Measurements from ENCODE around the gene GLRX5.

GLRX5 gene

DNA sequence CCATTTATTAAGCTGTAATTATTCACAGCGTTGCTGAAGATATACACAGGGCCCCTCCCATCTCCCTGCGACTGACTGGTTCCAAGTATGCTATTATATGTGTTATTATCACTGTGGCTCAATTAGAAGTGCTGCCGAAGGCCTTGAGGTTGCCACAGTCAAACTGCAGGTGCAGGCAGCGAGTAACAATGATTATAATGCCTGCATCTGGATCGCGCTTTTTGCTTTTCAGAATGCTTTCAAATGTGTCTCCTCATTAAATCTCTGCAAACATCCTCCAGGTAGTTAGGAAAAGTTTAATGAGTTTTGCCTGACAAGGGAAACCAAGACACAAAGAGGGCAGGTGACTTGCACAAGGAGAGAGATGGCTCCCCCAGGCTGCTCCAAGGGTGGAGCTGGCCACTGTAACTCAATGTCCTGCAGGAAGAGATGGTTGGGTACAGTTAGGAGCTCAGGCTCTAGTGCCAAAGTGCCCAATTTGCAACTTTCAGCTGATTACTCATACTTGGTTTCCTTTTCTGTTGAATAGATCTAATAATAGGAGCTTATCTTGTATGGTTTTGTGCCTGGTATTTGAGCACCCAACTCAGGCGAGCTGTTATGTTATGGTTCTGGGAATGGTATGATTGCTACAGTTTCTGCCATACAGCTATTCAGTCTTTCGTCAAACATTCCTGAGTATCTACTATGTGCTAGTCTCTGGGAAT lies 16.7 kb upstream of the GLRX5 start:
- DNase-seq, result no peak

DNA sequence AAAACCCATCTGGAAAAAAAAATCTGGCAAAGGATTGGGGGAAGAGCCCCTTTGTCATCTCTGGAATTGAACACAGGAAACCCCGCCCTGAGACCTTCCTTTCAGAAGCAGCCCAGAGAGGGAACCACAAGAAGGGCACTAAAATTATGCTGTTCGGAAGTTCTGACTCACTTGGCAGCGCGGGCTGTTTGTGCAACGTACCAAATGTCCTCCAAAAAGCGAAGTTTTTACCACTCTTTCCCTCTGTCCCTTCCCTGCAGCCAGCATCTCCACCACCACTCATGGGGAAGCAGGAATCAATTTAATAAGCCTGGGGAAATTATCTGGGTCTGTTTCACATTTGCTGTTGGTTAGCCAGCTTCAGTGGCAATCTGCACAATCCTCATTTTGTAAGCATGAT lies 15.2 kb upstream of the GLRX5 start:
- DNase-seq, result peak; percentile 20 to 56 (median 36)

DNA sequence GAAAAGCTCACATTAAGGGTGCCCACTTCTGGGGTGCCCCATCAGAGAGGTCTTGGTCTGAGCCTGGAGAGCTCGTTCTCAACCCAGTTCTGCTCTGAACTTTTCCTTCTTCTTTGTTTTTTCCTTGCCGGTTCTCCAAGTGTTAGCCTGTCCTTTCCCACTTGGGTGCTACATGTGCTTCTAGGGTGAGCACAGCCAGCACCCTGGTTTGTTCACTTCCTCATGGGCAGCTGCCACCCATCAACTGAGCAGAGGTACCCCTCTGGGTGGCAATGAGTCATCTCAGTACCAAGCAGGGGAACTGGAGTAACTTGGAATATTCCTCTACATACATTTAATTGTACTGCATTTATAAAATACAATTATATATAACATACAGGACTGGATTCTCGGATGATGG lies 14.5 kb upstream of the GLRX5 start:
- DNase-seq, result no peak

DNA sequence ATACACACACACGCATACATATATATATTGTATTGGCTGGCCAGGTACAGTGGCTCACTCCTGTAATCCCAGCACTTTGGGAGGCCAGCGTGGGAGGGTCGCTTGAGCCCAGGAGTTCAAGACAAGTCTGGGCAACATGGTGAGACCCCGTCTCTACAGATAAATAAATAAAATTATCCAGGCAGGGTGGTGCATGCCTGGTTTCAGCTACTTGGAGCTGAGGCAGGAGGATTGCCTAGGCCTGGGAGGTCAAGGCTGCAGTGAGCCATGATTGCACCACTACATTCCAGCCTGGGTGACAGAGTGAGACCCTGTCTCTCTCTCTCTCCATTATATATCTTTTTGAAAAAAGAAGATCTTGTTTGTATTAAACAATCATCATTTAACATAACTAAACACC lies 13.8 kb upstream of the GLRX5 start:
- DNase-seq, result no peak

DNA sequence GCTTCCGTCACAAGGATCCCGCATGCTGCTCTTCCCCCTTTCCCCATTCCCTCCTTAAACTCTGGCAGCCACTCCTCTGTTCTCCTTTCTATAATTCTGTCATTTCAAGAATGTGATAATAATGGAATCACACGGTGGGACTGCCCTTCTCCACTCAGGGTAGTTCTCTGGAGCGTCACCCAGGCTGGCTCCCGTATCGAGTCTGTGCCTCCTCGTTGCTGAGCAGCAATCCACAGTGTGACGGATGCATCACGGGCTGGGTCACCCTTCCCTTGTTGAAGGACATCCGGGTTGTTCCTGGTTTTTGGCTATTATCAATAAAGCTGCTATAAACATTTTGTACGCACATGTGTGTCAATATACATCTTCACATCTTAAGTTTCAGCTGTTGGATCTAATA lies 12.7 kb upstream of the GLRX5 start:
- DNase-seq, result no peak

DNA sequence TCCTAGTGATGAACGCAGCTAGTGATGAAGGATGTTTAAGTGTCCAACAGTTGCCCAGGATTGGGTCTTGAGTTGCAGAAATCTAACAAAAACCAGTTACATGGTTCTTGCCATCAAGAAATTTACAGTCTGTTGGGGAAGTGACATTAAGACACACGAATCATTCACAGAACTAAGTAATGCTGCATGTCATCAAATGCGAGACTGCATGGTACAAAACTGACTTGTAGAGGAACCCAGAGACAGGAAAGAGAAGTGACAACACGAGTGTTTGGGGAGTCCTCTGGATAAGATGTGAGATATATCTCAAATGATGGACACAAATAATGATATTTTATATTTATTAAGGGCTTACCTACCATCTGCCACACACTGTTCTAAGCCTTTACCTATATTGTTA lies 12.3 kb upstream of the GLRX5 start:
- no peak for DNase-seq

DNA sequence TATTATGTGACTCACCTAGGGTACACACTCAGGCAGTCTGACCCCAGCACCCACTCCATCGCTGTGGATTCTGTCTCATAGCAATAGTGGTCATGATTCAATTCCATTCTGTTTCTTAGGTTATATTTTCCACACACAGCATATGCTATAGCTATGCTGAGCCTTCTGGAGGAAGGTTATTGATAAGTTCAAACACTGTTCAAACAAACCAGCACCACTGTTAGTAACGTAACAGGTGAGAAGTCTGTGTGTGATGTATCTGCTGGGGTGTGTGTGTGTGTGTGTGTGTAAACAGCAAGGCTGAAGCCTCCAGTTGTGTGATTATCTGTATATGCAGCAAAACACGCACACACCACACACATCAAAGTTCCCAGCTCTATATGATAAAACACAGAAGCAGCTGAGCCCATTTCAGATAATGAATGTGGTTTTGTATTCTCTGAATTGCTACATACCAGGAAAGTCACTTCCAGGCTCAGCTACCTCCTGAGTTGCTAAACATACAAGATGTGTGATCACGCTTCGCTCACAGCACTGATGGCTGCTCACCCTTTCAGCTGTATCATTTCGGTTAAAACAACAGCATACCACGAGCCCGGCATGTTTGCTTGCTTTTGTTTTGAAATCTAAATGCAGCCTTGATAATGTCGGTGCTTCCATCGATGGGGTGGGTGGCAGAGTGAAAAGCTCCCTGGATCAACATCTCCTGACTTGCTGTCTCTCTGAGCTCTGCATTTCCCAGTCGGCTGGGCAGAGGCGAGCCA lies 11.6 kb upstream of the GLRX5 start:
- peak in 3 of 6 experiments; percentile 25 to 43 (median 43) for DNase-seq

DNA sequence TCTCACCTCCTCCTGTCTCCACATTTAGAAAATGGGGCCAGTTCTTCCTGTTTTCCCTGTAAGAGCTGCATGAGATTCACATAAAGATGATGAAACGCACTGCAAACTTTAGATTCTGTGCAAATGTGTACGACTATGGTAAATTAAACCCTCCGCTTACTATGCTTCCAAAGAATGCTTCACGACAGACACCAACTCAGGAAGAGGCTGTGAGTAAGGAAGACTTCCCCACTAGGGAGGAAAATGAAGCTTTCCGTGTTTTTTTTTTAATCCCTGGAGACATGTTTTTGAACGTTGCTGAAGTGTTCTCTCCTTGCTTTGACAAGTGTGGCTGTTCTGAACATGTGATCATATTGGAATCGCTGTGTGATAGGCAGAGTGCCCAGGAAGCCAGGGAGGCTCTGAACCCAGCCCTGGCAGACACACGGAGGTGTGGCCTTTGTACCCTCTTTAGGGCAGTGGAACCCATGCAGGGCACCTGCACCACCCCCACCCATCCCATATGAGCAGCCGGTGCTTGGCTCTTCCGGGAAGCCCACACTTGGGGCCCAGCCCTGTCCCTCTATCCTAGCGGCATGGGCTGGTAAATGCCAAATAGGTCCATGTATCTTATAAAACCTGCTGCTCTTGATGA lies 10.9 kb upstream of the GLRX5 start:
- DNase-seq, result peak in 2 of 6 experiments; percentile 20 to 39

DNA sequence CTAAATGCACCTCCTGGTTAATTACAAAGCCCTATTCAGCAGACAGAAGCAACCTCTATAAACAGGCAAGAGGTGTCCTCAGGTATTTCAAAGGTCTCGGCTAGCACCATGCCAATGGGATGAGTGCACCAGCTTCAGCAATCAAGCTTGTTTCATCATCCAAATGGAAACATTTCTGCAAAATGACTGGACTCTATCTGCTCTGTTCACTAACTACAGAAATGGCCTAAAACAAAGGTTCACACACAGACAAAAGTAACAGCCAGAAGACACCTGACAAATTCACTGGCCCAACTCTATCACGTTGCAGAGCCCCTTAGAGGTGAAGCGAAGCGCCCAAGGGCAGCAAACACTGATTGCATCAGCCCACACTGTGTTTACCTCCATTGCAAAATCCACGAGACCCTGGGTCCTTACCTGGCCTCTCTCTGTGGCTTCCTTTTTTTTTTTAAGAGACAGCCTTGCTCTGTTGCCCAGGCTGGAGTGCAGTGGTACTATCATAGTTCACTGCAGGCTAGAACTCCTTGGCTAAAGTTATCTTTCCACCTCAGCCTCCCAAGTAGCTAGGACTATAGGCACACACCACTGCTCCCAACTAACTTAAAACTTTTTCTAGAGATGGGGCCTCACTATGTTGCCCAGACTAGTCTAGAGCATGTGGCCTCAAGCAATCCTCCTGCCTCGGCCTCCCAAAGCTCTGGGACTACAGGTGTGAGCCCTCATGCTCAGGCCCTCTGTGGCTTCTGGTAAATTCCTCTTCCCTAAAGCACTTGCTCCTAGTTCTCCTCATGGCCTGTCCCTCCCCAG lies 9.9 kb upstream of the GLRX5 start:
- no peak for DNase-seq

DNA sequence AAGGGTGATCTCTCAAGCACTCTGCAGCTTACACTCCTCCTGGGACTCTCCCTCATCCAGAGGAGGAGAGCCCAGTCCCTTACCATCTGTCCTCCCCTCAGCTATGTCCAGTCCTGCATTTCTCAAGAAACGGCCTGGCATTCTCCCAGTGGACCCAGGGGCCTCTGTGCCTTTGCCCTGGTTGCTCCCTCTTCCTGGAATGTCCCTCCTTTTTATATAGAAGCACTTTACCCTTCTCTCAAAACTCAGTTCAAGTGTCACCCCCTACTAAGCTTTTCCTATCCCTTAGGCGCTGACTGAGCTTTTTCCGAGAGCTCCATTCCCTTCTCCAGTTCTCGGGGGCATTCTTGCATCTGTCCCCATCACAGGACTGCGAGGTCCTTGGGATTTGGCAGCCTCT lies 8.9 kb upstream of the GLRX5 start:
- no peak for DNase-seq

DNA sequence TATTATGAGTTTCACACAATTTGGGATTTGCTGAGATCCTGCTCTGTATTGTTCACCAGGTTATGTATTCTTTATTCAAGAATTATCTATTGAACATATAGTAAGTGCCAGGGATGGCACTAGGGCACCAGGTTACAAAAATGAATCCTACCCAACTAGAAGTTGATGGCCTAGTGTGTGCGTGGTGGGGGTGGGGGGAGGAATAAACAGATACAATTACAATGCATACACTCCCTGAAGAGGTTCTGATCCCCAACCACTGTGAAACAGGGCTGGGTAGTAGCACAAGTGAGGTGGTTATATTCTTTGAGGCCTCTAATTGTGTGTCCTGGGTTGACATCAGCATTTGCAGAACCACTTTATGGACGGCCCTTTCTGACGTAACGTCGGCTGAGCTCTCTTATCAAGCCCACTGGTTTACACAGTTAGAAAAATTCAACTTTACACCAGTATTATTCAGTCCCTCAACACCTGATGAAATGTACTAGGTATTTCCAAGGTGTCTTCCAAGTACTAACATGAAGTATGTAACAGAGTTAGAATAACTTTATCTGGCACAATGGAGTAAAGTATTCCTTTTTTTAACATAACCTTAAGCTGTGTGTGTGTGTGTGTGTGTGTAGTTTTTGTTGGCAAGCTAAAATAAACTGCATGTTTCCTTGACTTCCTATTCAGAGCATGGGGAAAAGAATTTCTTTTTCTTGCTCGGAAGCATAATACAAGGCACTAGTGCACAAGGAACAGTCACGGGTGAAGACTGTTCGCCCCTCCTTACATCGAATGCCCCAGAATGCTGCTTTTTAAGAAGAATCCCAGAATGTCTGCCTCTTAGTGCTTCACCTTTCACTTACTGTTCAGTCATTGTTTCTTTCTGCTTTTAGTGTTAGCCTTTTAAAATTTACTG lies 8.1 kb upstream of the GLRX5 start:
- DNase-seq, result no peak

DNA sequence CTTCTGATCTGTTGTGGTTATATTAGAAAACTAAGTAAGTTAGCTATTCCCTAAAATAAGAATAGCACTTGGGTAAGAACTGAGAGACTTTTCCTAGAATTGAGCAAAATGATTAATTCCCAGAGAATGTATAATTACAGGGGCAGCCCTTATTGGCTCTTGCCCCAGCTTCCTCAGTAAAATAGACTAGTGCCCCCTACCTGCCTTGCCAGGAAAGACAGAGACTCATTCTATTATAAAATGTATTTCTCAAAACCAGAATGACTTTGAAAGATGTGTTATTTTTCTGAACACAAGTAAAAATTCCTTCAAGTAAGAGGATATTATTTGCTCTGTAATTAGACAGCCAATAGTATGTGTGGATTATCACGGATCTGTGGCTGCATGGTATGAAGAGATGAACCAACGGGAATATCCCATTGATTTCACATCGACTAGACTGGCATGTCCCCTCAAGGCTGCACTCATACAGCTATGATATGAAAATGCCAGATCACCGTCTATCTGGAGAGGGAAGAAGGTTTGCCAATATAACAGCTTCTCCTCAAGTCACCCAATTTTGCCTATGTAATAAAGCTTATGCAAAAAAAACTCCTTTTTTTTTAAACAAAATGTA lies 7.4 kb upstream of the GLRX5 start:
- DNase-seq, result peak in 5 of 6 experiments; percentile 15 to 66 (median 29)

DNA sequence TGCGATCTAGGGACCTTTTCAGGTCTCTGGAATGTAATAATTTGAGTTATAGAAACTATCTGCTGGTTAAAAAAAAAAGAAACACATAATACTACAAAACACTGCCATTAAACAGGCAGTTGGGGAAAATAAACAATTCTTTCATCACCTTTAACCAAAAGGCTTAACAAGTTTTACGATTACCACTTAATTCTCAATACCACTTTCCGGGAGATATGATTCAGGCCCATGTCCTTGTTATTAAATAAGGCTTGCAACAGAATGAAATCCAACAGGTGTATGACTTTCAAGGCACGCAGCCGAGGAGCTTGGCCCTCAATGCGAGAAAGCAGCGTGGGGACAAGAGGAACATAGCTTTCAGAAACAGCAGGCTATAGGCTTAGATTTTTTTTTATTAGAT lies 5.6 kb upstream of the GLRX5 start:
- DNase-seq, result no peak

DNA sequence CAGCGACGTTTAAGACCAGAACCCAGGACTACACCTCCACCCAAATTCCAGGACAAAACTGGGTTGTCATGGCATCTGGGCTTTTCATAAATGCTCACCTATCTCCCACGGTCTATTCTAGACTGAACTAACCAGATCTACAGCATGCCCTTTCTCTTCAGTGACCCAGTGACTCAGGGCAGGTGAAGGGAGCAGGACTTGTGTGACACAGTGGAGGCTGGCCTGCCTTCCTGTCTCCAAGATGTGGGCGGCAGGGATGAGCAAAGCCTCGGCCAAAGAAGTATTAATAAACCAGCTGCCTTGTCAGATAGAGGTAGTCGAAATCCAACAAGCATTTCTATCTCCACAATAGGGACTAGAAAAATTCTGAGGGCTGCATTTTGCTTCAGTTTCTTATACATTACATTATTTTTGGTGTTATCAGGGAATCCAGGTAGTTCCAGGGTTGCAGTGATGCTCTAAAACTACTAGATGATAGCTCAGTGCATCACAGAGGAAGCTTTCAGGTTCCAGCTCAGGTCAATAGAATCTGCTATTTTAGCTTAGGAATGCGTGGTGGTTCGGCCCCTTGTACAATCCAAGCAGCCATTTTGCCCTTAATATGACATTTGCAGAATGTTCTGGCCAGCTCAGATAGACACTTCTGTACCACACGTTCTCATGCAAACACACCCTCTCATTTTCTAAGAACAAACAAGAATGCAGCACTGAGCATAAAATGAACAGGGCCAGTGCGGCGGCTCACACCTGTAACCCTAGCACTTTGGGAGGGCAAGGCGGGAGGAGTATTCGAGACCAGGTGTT lies 4.2 kb upstream of the GLRX5 start:
- no peak for DNase-seq

DNA sequence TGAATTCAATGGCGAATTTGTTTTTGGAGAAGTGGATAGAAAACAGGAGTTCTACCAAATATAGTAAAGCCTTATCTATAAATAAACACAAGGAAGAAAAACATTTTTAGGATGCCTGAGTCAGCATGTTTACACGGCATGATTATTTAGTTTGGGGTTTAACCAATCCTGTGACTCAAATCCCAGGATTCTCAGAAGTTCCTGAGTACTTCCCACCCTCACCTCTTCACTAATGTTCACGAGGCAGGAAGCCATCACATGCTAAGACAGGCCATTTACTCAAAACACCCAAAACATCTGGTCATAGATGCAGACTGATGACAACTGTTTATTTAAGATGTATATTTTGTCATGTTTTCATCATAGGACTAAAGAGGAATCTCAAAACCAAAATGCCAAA lies 3.4 kb upstream of the GLRX5 start:
- DNase-seq, result no peak

DNA sequence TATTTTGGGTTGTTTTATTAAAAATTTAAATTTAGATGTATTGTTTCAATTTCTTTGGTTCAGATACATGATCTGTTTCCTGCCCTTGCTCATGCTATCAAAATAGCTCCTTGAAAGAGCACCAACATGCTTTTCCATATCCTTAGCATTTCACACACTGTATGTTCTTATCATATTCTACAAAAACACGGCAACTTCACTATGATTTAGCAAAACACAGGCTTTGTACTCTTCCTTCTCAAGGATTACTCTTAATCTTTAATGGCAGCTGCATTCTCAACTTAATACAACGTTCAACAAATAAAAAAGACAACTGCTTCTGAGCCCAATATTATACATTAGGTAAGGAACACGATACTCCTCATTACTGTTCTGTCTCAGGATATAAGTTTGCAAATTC lies 2.9 kb upstream of the GLRX5 start:
- no peak for DNase-seq

DNA sequence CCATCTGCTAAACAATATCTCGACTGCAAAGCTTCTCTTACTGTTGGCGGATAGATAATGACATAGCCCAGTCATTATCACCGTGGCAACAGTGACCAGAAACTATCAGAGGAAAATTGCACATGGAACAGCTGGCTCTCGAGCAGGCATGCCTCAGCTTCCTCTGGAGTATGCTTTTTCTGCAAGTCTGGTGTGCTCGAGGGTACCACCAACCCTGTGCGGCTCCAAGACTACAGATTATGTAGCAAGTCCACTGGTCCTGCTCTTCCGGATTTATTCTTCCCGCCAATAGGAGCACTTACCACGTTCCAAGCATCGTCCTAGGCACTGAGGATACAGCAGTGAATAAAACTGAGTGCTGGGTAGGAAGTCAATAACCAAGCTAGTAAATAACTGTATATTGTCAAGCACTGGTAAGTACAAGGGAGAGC lies 1.4 kb upstream of the GLRX5 start:
- no peak for DNase-seq

DNA sequence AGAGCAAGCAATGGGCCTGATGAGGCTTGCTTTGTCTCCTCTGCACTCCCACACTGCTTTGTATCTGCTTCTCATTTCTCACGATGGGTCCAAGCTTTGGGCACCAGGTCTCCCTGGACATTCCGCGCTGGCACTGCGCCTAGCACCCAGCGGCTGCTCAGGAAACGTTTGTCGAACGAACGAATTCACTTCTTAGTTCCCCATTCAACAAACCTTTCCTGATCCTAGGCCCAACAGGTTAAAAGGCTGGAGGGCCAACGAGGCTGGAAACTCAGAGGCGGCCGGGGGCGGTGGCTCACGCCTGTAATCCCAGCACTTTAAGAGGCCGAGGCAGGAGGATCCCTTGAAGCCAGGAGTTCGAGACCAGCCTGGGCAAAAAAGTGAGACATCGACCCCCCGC lies 1.0 kb upstream of the GLRX5 start:
- no peak for DNase-seq

DNA sequence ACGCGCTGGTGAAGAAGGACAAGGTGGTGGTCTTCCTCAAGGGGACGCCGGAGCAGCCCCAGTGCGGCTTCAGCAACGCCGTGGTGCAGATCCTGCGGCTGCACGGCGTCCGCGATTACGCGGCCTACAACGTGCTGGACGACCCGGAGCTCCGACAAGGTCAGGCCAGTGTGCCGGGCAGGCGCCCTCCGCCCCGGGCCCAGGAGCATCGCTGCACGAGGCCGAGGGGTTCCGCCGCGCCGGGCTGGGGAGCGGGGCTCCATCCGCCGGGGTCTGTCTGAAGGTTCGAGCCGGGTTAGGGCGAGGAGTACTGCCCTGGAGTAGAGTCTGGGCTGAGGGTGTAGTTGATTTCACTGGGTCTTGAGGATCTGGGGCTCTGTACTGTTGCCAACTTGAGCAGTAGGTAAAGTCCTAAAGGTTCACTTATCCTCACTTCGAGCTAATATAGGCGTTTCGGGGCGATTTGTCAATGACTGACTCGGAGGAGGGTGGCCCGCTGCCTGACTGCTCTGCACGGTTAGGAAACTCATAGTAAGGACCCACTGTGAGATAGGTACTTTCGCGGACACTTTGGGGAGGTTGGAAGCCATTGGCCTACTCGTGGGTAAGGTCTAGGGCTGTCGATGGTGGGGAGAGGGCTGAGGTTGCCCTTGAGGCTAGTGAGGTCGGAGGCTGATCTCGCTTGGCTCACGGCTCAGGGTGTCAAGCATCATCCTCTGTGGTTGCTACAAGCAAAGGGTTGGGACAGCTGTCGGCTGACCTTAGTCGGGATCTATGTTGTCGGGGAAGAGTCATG lies 574 bp downstream of the GLRX5 start:
- peak in 1 of 6 experiments; percentile 10 for DNase-seq

DNA sequence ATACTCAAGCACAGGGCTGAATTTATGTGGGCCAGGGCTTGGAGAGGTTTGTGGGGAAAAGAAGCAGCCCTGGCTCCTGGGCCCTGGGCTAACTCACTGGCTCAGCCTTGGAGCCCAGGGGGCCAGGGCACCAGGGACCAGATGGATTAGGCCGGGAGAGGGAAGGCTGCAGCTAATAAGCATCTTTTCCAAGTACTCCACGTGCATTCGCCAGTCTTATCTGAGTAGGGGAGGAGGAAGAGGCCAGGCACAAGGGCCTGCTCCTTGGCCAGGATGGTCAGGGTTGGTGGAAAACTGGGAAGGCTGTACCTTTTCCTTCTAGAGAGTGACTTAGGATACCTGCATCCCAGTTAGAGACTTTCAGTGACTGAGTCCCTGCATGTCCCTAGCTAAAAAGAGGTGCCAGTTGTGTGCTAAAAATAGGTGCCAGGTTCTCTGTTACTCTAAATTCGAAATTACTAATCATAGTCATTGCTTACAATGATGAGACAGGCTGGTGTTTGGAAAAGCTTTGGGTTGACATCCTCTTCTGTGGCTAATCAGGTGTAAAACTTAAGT lies 1.3 kb downstream of the GLRX5 start:
- no peak for DNase-seq
